ENCODE data around the gene CABCOCO1. TPM values are rescaled to one million over a fixed set of nuclear protein-coding genes. Genes with fewer than 3 reads are reported as not detected.

The CABCOCO1 gene
- total RNA-seq, 1 donor = 6.2 TPM

- no peak for TF ChIP-seq CTCF (IDR thresholded peaks at IDR 0.05; ENCODE audit: insufficient read depth, low read length)
- DNase-seq (ENCODE audit: low read depth) = no peak
- H3K4me3 ChIP-seq (ENCODE audit: low read depth, low read length) = no peak overlapping the region
Measured at GRCh38 chr10:61795147-61795546, 132.4 kb downstream of the CABCOCO1 start.

GRCh38 chr10:61795551-61795950 lies 132.8 kb downstream of the CABCOCO1 start:
- no peak overlapping the region for H3K4me3 ChIP-seq (ENCODE audit: low read depth, low read length)
- DNase-seq (ENCODE audit: low read depth) = no peak
- TF ChIP-seq CTCF (IDR thresholded peaks at IDR 0.05; ENCODE audit: insufficient read depth, low read length) = peak; percentile 11

- no peak overlapping the region for H3K4me3 ChIP-seq (ENCODE audit: low read depth, low read length)
- no peak for DNase-seq (ENCODE audit: low read depth)
- no peak for TF ChIP-seq CTCF (IDR thresholded peaks at IDR 0.05; ENCODE audit: insufficient read depth, low read length)
Measured at GRCh38 chr10:61796785-61797184, 134.1 kb downstream of the CABCOCO1 start.

GRCh38 chr10:61797304-61798153 lies 134.8 kb downstream of the CABCOCO1 start:
- no peak for DNase-seq (ENCODE audit: low read depth)
- TF ChIP-seq CTCF (IDR thresholded peaks at IDR 0.05; ENCODE audit: insufficient read depth, low read length) = no peak

GRCh38 chr10:61798713-61799112 lies 136.0 kb downstream of the CABCOCO1 start:
- no peak overlapping the region for H3K4me3 ChIP-seq (ENCODE audit: low read depth, low read length)
- TF ChIP-seq CTCF (IDR thresholded peaks at IDR 0.05; ENCODE audit: insufficient read depth, low read length) = no peak

More at GRCh38 chr10:61797304-61798153, 134.8 kb downstream of the CABCOCO1 start:
- no peak overlapping the region for H3K4me3 ChIP-seq (ENCODE audit: low read depth, low read length)

GRCh38 chr10:61801484-61801883 lies 138.8 kb downstream of the CABCOCO1 start:
- TF ChIP-seq CTCF (IDR thresholded peaks at IDR 0.05; ENCODE audit: insufficient read depth, low read length) = no peak
- DNase-seq (ENCODE audit: low read depth) = no peak
- no peak overlapping the region for H3K4me3 ChIP-seq (ENCODE audit: low read depth, low read length)

More at GRCh38 chr10:61798713-61799112, 136.0 kb downstream of the CABCOCO1 start:
- peak; percentile 19 for DNase-seq (ENCODE audit: low read depth)
